GM15510 (cell line): Measurements from ENCODE around the gene PDE9A.

Source experiments
- POLR2A ChIP-seq: IDR thresholded peaks from 3 replicates; pipeline ENCODE4 v1.6.1; 2011; ENCODE audit warnings: borderline replicate concordance; ENCODE audit not compliant: insufficient read length; ENCODE audit errors: extremely low read depth

The PDE9A gene

GRCh38 chr21:42736646-42737350 lies 83.4 kb downstream of the PDE9A start:
- no peak for TF ChIP-seq POLR2A

DNA sequence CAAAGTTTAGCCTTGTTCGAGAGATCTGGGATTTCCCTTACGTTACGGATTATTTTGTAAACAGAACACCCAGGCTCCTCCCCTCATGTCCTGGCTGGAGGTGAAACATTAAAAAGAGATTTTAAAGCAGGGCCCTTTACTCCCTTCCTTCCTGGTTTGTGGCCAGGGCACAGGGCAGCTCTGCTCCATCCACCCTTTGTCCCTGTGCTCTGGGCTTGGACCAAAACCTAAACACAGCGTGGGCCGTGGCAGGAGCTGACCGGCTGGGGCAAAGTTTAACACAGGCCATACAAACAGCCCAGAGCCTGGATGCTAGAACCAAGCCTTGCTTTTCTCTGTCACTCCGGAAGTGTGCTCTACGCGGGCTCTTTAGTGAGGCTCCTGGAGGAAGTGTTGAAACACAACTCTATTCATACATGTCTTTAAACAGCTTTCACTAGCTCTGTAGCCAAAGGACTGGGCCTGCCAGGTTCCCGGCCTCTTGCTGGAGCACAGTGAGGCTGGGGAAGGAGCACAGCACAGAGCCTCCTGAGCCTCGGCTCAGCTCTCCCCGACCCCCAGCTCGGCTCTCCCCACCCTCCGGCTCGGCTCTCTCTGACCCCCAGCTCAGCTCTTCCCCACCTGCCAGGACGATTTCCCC lies 84.7 kb downstream of the PDE9A start:
- TF ChIP-seq POLR2A, result no peak

GRCh38 chr21:42739061-42739931 lies 85.9 kb downstream of the PDE9A start:
- TF ChIP-seq POLR2A, result no peak

GRCh38 chr21:42740405-42740909 lies 87.0 kb downstream of the PDE9A start:
- no peak for TF ChIP-seq POLR2A

DNA sequence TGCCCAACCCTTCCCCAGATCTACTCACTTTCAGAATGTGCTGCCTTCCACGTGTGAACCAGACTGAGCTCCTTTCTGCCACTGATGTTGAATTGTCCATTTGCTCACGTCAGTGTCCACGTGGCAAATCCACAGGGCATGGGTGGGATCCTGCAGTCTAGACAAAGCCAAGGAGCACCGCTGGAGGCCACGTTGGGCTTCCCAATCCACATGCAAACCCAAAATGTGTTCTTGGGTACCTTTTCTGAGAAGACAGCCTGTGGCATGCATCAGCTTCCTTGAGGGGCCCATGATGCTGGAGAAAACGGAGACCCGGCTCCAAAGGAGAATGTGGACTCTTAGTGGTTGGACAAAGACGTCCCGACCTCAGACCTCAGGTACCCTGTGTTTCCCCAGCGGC lies 87.6 kb downstream of the PDE9A start:
- TF ChIP-seq POLR2A, result no peak

DNA sequence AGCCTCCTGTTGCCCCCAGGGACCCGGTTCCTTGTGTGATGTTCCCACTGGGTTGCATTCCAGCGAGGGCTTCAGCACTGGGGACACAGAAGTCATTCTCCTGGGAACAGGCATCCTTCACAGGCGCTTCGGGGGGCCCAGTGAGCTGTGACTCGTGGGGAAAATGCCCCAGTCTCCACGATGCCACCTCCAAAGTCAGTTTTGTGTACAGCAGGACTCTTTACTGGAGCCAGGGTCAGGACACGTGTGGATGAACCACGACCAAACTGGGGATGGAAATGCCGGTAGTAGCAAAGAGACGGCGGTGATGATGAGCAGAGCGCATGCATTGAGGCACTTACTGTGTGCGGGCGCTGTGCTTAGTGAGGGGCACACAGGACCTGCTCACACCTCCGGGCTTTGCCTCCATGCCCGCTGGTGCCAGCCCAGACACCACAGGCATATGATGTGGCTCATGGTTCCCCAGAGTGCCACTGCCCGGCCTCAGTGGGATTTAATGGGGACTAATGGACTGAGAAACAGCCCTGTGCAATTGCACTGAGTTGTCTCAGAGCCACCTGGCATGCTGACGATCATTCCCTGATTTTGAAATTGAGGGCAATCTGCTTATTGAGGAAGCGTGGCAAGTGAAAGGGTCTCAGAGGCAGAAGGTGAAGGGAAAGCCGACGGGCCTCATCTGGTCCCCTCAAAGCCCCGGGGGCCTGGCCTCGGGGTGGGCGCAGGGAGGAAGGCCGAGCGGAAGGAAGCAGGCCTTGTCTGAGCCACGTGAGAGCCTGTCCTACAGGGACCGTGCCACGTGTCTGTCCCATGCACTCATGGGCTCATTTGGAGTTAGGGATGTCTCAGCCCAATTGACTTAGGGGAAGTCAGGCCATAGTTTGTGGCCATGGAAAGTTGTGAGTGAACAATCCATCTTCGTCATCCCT lies 91.4 kb downstream of the PDE9A start:
- no peak for TF ChIP-seq POLR2A

- no peak for TF ChIP-seq POLR2A
These were observed 92.3 kb downstream of the PDE9A start for GRCh38 chr21:42745511-42746239.

- TF ChIP-seq POLR2A, result no peak
These were observed 92.8 kb downstream of the PDE9A start for GRCh38 chr21:42746240-42746592.

DNA sequence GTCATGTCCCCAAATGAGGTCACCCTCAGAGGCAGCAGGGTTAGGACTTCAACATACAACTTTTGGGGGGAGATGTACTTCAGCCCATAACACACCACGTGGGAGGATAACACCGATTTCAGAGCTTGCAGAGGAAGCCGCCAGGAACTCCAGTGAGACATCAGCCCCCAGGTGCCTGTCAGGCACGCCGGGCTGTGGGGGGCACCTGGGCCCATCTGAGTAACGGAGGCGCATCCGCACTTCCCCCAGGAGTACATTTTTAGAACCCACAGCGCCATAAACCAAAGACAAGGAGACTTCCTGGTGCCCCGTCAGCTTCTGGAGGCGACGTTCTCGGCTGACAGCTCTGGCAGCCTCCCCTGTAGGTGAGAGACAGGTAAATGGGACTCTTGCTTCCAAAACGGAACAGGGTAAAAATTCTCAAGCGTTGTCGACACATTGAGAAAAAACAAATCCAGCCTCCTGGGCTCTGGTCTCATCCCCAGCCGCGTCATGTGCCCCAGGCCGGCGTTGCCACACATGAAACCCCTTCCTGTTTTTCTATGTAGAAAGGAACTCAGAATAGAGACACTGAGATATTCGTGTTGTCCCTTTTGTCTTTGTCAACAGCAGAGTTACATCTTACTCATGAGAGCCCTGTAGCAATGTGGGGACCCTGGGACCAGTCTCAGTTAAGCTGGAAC lies 93.3 kb downstream of the PDE9A start:
- no peak for TF ChIP-seq POLR2A

- TF ChIP-seq POLR2A, result no peak
These were observed 93.9 kb downstream of the PDE9A start for GRCh38 chr21:42747276-42747701.

- no peak for TF ChIP-seq POLR2A
These were observed 94.4 kb downstream of the PDE9A start for GRCh38 chr21:42747746-42748351.

GRCh38 chr21:42748620-42749176 lies 95.3 kb downstream of the PDE9A start:
- no peak for TF ChIP-seq POLR2A
